Vagina (tissue), 2 donors: Measurements from ENCODE around the gene TSPO. TPM values are rescaled to one million over a fixed set of nuclear protein-coding genes. Genes with fewer than 3 reads are reported as not detected.

Experiments used
- DNase-seq, 2 donors: peaks; one replicate each; pipeline ENCODE4 v3.0.0-alpha.2; 2017; ENCODE audit errors: extremely low spot score in 2 of 2
- H3K27ac ChIP-seq: fragments of 200-600 bp; sonication (generic); one replicate; pipeline ENCODE4 v1.5.1; 2019
- H3K27me3 ChIP-seq: fragments of 200-600 bp; sonication (generic); one replicate; pipeline ENCODE4 v1.5.1; 2019
- H3K36me3 ChIP-seq, 2 donors: fragments of 200-600 bp; sonication (generic); one replicate each; pipeline ENCODE4 v1.5.1; 2017 to 2019
- H3K4me1 ChIP-seq: fragments of 200-600 bp; sonication (generic); one replicate; pipeline ENCODE4 v1.5.1; 2019
- H3K4me3 ChIP-seq, 2 donors: fragments of 200-600 bp; sonication (generic); 1 replicate in 1 of 2; 2 replicates in 1 of 2; pipeline ENCODE4 v1.5.1; 2016 to 2019
- H3K9me3 ChIP-seq: fragments of 200-600 bp; sonication (generic); one replicate; pipeline ENCODE4 v1.5.1; 2019
- POLR2A ChIP-seq, 2 donors: fragments of 450-650 bp; IDR thresholded peaks; one replicate each; pipeline ENCODE4 v1.6.1; 2017; ENCODE audit warnings: antibody characterized with exemption in 2 of 2, mild to moderate bottlenecking in 2 of 2, moderate library complexity in 2 of 2
- POLR2AphosphoS5 ChIP-seq, 2 donors: sonication (generic); formaldehyde crosslinking; IDR thresholded peaks; one replicate each; pipeline ENCODE4 v1.9.0; 2017; ENCODE audit warnings: antibody characterized with exemption in 2 of 2, mild to moderate bottlenecking in 2 of 2, low read depth in 1 of 2; ENCODE audit not compliant: insufficient read depth in 1 of 2
- intact Hi-C: fragments of 100-400 bp; cut with DNase I; formaldehyde crosslinking; loops from one replicate; pipeline ENCODE4 v1.15.1; 2023
- total RNA-seq: library from RNA; depleted of rRNA; stranded (reverse); fragments of >200 nt; gene quantifications from one replicate; pipeline ENCODE4 v1.2.3, GENCODE V29; 2016
- TF ChIP-seq, protein P1 (sequence below), 3 experiments: fragments of 450-650 bp in 2 of 3; fragments of 200-600 bp in 1 of 3; sonication (generic) in 1 of 3; IDR thresholded peaks; one replicate each; pipeline ENCODE4 v1.5.1; 2017 to 2019; ENCODE audit warnings: antibody characterized with exemption in 3 of 3, mild to moderate bottlenecking in 2 of 3, moderate library complexity in 2 of 3

TSPO gene
- total RNA-seq, 1 donor from 2014 or later = 524 TPM

DNA sequence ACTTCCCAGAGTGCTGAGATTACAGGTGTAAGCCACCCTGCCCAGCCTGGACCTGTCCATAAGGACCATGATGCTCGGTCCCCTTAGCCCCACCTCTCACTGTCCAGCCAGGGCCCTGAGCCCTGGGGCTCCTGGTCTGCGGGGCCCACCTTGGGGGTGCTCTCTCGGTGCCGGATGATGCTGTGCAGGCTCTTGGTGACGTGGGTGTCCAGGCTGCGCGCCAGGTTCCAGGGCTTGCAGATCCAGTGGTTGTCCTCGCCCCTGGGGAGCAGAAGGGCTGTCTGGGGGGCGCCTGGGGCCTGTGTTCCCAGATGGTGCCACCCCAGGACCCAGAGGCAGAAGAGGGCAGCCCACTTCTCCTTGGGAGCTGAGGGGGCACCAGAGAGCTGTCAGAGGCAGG is 22.2 kb downstream of the TSPO start:
- TF ChIP-seq POLR2A (IDR thresholded peaks at IDR 0.05) = no peak
- TF ChIP-seq, protein P1, sequence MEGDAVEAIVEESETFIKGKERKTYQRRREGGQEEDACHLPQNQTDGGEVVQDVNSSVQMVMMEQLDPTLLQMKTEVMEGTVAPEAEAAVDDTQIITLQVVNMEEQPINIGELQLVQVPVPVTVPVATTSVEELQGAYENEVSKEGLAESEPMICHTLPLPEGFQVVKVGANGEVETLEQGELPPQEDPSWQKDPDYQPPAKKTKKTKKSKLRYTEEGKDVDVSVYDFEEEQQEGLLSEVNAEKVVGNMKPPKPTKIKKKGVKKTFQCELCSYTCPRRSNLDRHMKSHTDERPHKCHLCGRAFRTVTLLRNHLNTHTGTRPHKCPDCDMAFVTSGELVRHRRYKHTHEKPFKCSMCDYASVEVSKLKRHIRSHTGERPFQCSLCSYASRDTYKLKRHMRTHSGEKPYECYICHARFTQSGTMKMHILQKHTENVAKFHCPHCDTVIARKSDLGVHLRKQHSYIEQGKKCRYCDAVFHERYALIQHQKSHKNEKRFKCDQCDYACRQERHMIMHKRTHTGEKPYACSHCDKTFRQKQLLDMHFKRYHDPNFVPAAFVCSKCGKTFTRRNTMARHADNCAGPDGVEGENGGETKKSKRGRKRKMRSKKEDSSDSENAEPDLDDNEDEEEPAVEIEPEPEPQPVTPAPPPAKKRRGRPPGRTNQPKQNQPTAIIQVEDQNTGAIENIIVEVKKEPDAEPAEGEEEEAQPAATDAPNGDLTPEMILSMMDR (IDR thresholded peaks at IDR 0.05) = no peak
- no peak for TF ChIP-seq POLR2AphosphoS5 (IDR thresholded peaks at IDR 0.05; ENCODE audit: insufficient read depth in 1 of 2, low read depth in 1 of 2)
- no peaks in the 10 kb centered on the region for H3K4me1 ChIP-seq
- intact Hi-C loops = no loop called here
- H3K36me3 ChIP-seq = peaks cover 0 to 48% of the 10 kb centered on the region in 2 donors
- DNase-seq = no peak
- no peaks in the 10 kb centered on the region for H3K27me3 ChIP-seq
- H3K27ac ChIP-seq = no peak overlapping the region
- no peak overlapping the region for H3K4me3 ChIP-seq
- H3K9me3 ChIP-seq = no peaks in the 10 kb centered on the region

DNA sequence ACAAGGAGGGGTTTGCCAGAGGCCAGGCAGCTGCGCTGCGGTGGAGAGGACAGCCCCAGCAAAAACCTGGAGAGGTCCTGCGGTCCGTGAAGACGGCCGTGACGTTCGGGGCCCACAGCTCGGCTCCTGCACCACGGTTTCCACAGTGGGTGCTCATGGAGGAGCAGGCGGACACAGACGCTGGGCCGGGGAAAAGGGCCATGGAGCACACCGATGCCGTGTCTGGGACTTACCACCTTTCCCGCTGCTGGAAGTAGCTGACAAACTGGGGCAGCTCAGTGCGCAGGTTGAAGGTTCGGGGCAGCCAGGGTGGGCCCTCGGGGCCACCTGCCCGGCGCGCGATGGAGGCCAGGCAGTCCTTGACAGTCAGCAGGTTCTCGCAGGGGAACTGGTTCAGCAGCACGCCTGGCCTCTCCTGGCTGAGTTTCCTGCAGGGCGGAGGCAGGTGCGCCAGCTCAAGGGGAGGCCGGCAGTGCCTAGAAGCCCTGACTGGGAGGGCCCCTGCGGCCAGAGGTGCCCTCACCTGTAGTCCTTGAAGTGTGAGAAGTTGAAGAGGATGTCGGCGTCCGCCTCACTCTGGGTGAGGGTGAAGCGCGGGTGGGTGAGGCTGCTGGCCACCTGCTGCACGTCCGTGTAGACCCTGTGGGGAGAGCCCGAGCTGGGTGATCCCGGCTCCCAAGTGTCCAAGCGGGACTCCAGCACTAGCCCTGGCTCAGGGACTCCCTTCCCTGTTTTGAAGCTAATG is 22.8 kb downstream of the TSPO start:
- intact Hi-C loops = no loop called here

DNA sequence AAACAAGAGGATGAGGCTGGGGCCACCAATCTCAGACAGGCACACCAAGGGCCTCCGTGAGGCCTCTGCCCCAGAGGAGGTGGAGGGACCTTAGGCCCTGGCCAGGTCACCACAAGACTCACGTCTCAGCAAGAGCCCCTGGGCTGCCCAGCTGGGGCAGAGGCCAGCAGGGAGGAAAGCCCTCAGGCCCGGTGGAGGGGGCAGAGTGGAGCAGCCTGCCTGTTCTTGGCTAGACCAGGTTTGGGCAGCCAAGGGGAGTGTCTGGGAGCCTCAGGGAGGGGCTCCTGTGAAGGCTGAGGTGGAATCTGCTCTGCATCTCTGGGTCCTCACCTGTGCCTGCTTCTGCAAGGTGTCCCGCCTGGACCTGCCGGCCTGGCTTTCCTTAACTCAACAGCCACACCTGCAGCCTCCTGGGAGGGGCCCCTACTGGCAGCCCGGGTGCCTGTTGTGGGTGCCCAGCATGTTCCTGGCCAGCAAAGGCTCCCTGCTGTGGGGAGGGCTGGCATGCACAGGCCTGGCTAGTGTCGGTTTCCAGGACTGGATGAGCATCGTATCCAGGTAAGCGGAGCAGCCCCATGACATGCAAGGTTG is 23.7 kb downstream of the TSPO start:
- TF ChIP-seq POLR2A (IDR thresholded peaks at IDR 0.05) (no peak), POLR2AphosphoS5 (IDR thresholded peaks at IDR 0.05; ENCODE audit: insufficient read depth in 1 of 2, low read depth in 1 of 2) (peak in 1 of 2 donors; percentile 51)
- TF ChIP-seq, protein P1 (IDR thresholded peaks at IDR 0.05) = no peak
- Histone ChIP-seq H3K27me3 (no peaks in the 10 kb centered on the region), H3K9me3 (no peaks in the 10 kb centered on the region), H3K4me3 (no peak overlapping the region), H3K27ac (no peak overlapping the region), H3K36me3 (peaks cover 0 to 60% of the 10 kb centered on the region in 2 donors), H3K4me1 (no peaks in the 10 kb centered on the region)
- DNase-seq = no peak
- intact Hi-C loops = no loop called here

More for the DNA sequence above, 22.8 kb downstream of the TSPO start:
- Histone ChIP-seq H3K9me3 (no peaks in the 10 kb centered on the region), H3K27ac (no peak overlapping the region), H3K4me3 (no peak overlapping the region), H3K27me3 (no peaks in the 10 kb centered on the region), H3K4me1 (no peaks in the 10 kb centered on the region), H3K36me3 (peaks cover 0 to 54% of the 10 kb centered on the region in 2 donors)
- TF ChIP-seq POLR2A (IDR thresholded peaks at IDR 0.05) = no peak
- no peak for TF ChIP-seq POLR2AphosphoS5 (IDR thresholded peaks at IDR 0.05; ENCODE audit: insufficient read depth in 1 of 2, low read depth in 1 of 2)
- TF ChIP-seq, protein P1 (IDR thresholded peaks at IDR 0.05) = no peak
- DNase-seq = no peak

DNA sequence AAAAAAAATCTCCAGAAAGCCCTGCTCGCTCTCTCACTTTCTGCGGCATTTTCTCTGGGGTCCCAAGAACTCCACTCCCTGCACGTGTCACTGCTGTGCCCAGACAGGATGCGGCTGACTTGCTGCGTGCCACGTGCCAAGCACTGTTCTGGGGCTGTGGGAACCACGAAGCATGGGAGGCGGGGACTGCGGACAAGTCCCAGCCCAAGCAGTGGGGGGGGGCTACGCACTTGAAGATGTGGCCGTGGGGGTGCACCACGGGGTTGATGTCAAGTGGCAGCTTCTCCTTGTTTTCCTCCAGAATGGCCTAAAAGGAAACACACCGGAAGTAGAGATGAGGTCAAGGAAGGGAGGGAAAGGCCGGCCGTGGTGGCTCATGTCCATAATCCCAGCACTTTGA is 24.7 kb downstream of the TSPO start:
- Histone ChIP-seq H3K9me3 (no peaks in the 10 kb centered on the region), H3K36me3 (peaks cover 0 to 50% of the 10 kb centered on the region in 2 donors), H3K4me3 (no peak overlapping the region), H3K27ac (no peak overlapping the region), H3K27me3 (no peaks in the 10 kb centered on the region), H3K4me1 (no peaks in the 10 kb centered on the region)
- intact Hi-C loops = no loop called here
- TF ChIP-seq POLR2A (IDR thresholded peaks at IDR 0.05) = no peak
- TF ChIP-seq POLR2AphosphoS5 (IDR thresholded peaks at IDR 0.05; ENCODE audit: insufficient read depth in 1 of 2, low read depth in 1 of 2) = no peak
- TF ChIP-seq, protein P1 (IDR thresholded peaks at IDR 0.05) = no peak
- no peak for DNase-seq

DNA sequence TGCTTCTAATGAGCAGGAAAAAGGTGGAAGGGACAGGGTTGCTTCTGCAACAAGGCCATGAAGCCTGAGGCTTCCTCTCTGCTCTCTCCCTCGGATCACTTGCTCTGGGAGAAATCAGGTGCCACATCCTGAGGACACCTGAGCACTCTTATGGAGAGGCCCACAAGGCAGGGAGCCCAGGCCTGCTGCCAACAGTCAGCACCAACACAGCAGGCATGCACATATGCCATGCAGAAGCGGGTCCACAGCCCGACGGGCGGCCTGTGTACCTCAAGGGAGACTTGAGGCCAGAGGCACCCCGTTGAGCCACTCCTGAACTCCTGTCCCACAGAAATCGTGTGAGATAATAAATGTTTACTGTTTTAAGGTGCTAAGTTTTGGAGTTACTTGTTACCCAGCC is 26.1 kb downstream of the TSPO start:
- H3K4me3 ChIP-seq = no peak overlapping the region
- intact Hi-C loops = no loop called here
- no peaks in the 10 kb centered on the region for H3K9me3 ChIP-seq
- H3K27me3 ChIP-seq = no peaks in the 10 kb centered on the region
- no peaks in the 10 kb centered on the region for H3K4me1 ChIP-seq
- DNase-seq = no peak
- TF ChIP-seq POLR2A (IDR thresholded peaks at IDR 0.05) (no peak), POLR2AphosphoS5 (IDR thresholded peaks at IDR 0.05; ENCODE audit: insufficient read depth in 1 of 2, low read depth in 1 of 2) (no peak)
- TF ChIP-seq, protein P1 (IDR thresholded peaks at IDR 0.05) = no peak
- H3K27ac ChIP-seq = no peak overlapping the region
- H3K36me3 ChIP-seq = peaks cover 0 to 38% of the 10 kb centered on the region in 2 donors
